HEK293T (cell line): Measurements from ENCODE around the gene IFNL1.

Experiments used
- ARNT ChIP-seq: fragments of 450-650 bp; IDR thresholded peaks from 2 replicates; pipeline ENCODE4 v1.6.1; 2017; ENCODE audit warnings: mild to moderate bottlenecking
- BHLHE40 ChIP-seq: fragments of 450-650 bp; IDR thresholded peaks from 2 replicates; pipeline ENCODE4 v1.6.1; 2016; ENCODE audit warnings: mild to moderate bottlenecking, moderate library complexity, borderline replicate concordance
- CTBP1 ChIP-seq: fragments of 450-650 bp; IDR thresholded peaks from 2 replicates; pipeline ENCODE4 v1.6.1; 2016; ENCODE audit warnings: borderline replicate concordance
- ELF4 ChIP-seq: fragments of 450-650 bp; IDR thresholded peaks from 2 replicates; pipeline ENCODE4 v1.6.1; 2017; ENCODE audit warnings: antibody characterized with exemption
- FOXA1 ChIP-seq: fragments of 450-650 bp; IDR thresholded peaks from 2 replicates; pipeline ENCODE4 v1.6.1; 2016; ENCODE audit warnings: mild to moderate bottlenecking
- FOXK2 ChIP-seq: fragments of 450-650 bp; IDR thresholded peaks from 2 replicates; pipeline ENCODE4 v1.6.1; 2016; ENCODE audit warnings: mild to moderate bottlenecking
- FOXM1 ChIP-seq: fragments of 450-650 bp; IDR thresholded peaks from 2 replicates; pipeline ENCODE4 v1.6.1; 2017; ENCODE audit warnings: mild to moderate bottlenecking, borderline replicate concordance
- L3MBTL2 ChIP-seq: fragments of 450-650 bp; conservative IDR thresholded peaks from 2 replicates; pipeline ENCODE4 v1.6.1; 2016; ENCODE audit warnings: mild to moderate bottlenecking
- SP1 ChIP-seq: fragments of 450-650 bp; IDR thresholded peaks from 2 replicates; pipeline ENCODE4 v1.6.1; 2017
- SUZ12 ChIP-seq: fragments of 450-650 bp; IDR thresholded peaks from 2 replicates; pipeline ENCODE4 v1.6.1; 2016; ENCODE audit warnings: mild to moderate bottlenecking
- TARDBP ChIP-seq: fragments of 450-650 bp; IDR thresholded peaks from 2 replicates; pipeline ENCODE4 v1.6.1; 2016
- ZNF384 ChIP-seq: fragments of 450-650 bp; IDR thresholded peaks from 2 replicates; pipeline ENCODE4 v1.6.1; 2016

- no peak for TF ChIP-seq FOXA1
- TF ChIP-seq BHLHE40: no peak
- TF ChIP-seq SUZ12: no peak
- no peak for TF ChIP-seq SP1
- no peak for TF ChIP-seq FOXM1
- no peak for TF ChIP-seq ARNT
- TF ChIP-seq CTBP1: no peak
- no peak for TF ChIP-seq ZNF384
- no peak for TF ChIP-seq TARDBP
- no peak for TF ChIP-seq L3MBTL2
- TF ChIP-seq FOXK2: no peak
- TF ChIP-seq ELF4: no peak
Observed at GRCh38 chr19:39318690-39319089, 22.5 kb downstream of the IFNL1 start.
